ACC112 (cell line): Measurements from ENCODE around the gene JAML.

ENCODE experiments used
- H2AFZ ChIP-seq: fragments of 200-600 bp; sonication (generic); one replicate; pipeline ENCODE4 v1.6.0; 2017; ENCODE audit warnings: antibody characterized with exemption, low read length; ENCODE audit not compliant: unreplicated experiment
- H3K27ac ChIP-seq: fragments of 200-600 bp; sonication (generic); 2 replicates; pipeline ENCODE4 v1.5.1; 2014; ENCODE audit warnings: low read depth, mild to moderate bottlenecking, antibody characterized with exemption, low read length, moderate library complexity
- H3K27me3 ChIP-seq: fragments of 200-600 bp; sonication (generic); 2 replicates; pipeline ENCODE4 v1.6.1; 2014; ENCODE audit warnings: mild to moderate bottlenecking, antibody characterized with exemption, low read length, moderate library complexity, mixed read lengths; ENCODE audit not compliant: insufficient read depth
- H3K36me3 ChIP-seq: fragments of 200-600 bp; sonication (generic); 2 replicates; pipeline ENCODE4 v1.6.1; 2016; ENCODE audit warnings: mild to moderate bottlenecking, antibody characterized with exemption, low read length, moderate library complexity, mixed read lengths; ENCODE audit not compliant: insufficient read depth
- H3K4me1 ChIP-seq: fragments of 200-600 bp; sonication (generic); one replicate; pipeline ENCODE4 v1.6.1; 2016; ENCODE audit warnings: low read length, mixed read lengths; ENCODE audit not compliant: insufficient read depth, unreplicated experiment, control insufficient read depth
- H3K4me3 ChIP-seq: fragments of 200-600 bp; sonication (generic); 2 replicates; pipeline ENCODE4 v1.5.1; 2014; ENCODE audit warnings: mild to moderate bottlenecking, low read depth, low read length
- H3K79me2 ChIP-seq: fragments of 200-600 bp; sonication (generic); one replicate; pipeline ENCODE4 v1.6.0; 2016; ENCODE audit warnings: low read length; ENCODE audit not compliant: control insufficient read depth, unreplicated experiment, insufficient read depth

JAML gene

DNA sequence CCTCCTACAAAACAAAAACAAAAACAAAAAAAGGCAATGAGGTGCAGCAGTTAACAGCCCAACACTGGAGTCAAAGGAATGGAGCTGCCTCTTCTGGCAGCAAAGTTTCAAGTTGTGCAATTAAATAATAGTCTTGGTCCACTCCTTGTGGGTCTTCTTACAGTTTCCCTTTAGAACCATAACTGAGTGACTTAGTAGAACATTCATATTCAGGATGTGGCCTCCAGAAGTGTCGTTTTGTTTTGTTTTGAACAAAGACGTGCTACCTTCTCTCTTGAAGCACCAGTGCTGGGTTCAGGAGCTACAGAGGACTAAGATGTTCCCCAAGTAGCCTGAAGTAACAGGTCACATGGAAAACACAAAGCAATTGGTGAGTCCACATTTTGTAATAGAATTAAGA is 2.0 kb upstream of the JAML start:
- Histone ChIP-seq H3K27ac (no peak overlapping the region), H2AFZ (no peak overlapping the region), H3K4me3 (no peak overlapping the region), H3K4me1 (no peaks in the 10 kb centered on the region), H3K27me3 (peaks cover 40% of the 10 kb centered on the region), H3K36me3 (no peaks in the 10 kb centered on the region), H3K79me2 (no peaks in the 10 kb centered on the region)

DNA sequence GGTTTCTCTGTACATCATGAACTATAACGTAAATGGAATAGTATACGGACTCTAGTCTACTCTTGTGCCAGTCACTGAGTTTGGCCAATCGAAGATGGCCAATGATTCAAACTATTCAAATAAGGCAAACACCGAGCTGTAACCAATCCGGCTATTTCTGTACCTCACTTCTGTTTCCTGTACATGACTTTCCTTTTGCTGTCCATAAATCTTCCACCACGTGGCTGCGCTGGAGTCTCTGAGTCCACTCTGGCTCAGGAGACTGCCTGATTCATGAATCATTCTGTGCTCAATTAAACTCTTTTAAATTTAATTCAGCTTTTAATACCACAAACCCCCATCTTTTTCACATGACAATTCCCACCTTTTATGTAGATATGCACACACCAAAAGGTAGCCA is 1.5 kb upstream of the JAML start:
- H3K79me2 ChIP-seq: no peaks in the 10 kb centered on the region
- H3K27me3 ChIP-seq: peaks cover 42% of the 10 kb centered on the region
- H3K4me3 ChIP-seq: no peak overlapping the region
- no peaks in the 10 kb centered on the region for H3K4me1 ChIP-seq
- no peak overlapping the region for H2AFZ ChIP-seq
- no peak overlapping the region for H3K27ac ChIP-seq
- no peaks in the 10 kb centered on the region for H3K36me3 ChIP-seq

DNA sequence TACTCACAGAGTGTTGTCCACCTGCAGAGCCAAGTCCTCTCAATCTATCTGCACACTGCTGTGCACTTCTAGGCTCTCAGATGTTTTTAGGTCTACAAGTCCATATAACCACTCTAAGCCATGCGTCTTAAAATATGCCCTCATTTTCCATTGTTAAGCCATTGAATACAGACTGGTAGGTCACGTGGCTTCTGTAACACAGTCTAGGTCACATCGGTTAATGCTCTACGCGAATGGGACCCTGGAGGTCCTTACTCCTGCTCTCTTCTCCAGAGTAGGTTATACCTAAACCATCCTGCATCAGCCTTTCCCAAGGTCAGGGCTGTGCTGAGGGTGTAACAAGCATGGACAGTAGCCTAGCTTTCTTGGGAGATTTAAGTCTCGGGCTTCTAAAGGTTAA is 819 bp downstream of the JAML start:
- Histone ChIP-seq H3K27me3 (peaks cover 61% of the 10 kb centered on the region), H3K36me3 (no peaks in the 10 kb centered on the region), H3K79me2 (no peaks in the 10 kb centered on the region), H3K4me1 (no peaks in the 10 kb centered on the region), H3K4me3 (no peak overlapping the region), H3K27ac (no peak overlapping the region), H2AFZ (no peak overlapping the region)

DNA sequence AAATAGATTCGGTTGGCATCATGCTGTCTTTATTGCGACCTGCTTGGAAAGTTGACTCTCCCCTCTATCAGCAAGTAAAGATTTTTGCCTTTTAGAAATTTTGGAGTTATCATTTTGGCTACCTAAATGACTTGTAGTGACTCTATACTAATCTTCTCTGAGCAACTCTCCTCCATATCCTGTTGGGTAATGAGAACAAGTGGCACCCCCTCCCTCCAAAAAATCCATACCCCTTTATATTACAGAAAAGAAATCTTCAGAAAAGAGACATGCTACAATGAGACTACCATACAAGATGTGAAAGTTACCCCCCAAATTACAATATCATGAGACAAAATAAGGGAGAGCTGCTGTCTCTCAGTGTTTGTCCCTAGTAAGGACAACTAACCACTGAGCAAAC is 1.2 kb downstream of the JAML start:
- Histone ChIP-seq H3K27me3 (peaks cover 66% of the 10 kb centered on the region), H3K27ac (no peak overlapping the region), H2AFZ (no peak overlapping the region), H3K4me3 (no peak overlapping the region), H3K79me2 (no peaks in the 10 kb centered on the region), H3K4me1 (no peaks in the 10 kb centered on the region), H3K36me3 (no peaks in the 10 kb centered on the region)

DNA sequence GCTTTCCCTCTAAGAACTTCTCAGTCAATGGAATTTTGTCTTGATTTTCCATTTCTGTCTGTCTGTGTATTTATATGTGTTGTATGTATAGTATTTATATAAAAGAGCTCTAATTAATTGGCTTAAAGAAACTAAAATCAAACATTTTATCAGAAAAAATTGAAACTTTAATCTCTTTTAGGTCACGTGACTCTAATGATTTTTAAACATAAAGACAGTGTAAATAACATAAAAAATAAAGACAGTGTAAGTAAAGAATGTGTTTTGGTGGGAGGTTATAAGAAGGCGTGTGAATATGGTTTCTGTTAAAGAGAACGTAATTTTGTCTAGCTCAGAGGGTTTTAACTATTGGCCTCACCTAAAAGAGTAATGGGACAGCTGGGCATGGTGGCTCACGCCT is 2.4 kb downstream of the JAML start:
- H3K4me1 ChIP-seq: no peaks in the 10 kb centered on the region
- no peak overlapping the region for H3K27ac ChIP-seq
- no peak overlapping the region for H2AFZ ChIP-seq
- H3K36me3 ChIP-seq: no peaks in the 10 kb centered on the region
- H3K27me3 ChIP-seq: peaks cover 75% of the 10 kb centered on the region
- H3K79me2 ChIP-seq: no peaks in the 10 kb centered on the region
- H3K4me3 ChIP-seq: no peak overlapping the region

DNA sequence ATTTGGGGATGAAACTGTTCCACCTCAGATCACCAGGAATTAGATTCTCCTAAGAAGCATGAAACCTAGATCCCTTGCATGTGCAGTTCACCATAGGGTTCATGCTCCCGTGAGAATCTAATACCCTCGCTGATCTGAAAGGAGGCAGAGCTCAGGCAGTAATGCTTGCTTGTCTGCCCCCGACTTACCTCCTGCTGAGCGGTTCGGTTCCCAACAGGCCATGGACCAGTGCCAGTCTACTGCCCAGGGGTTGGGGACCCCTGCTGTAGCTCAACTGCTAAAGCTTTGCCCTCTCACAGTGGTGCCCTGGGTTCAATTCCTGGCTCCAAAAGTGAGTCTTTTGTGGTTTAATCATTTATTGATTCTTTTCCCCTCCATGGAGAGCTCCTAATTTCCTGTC is 3.4 kb downstream of the JAML start:
- no peaks in the 10 kb centered on the region for H3K79me2 ChIP-seq
- no peaks in the 10 kb centered on the region for H3K4me1 ChIP-seq
- no peaks in the 10 kb centered on the region for H3K36me3 ChIP-seq
- peaks cover 80% of the 10 kb centered on the region for H3K27me3 ChIP-seq
- no peak overlapping the region for H3K27ac ChIP-seq
- H3K4me3 ChIP-seq: no peak overlapping the region
- no peak overlapping the region for H2AFZ ChIP-seq

DNA sequence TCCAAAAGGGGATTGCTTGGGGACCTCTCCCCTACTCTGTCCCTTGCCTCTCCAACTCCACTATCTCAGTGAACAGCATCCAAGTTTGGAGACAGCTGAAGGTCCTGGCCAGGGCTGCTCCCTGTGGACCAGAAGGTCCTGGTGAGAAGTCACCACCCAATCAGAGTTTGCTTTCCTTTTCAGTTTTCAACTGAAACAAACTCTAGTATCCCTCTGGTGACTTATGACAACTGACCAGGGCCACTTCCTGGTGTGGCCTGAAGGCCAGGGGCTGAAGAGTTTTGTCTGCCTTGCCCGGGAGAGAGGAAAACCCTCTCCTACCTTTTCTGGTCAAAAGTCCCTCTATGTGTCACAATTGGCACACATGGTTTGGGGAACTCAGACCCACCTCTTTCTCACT is 5.1 kb downstream of the JAML start:
- Histone ChIP-seq H3K27me3 (peaks cover 89% of the 10 kb centered on the region), H3K4me3 (no peak overlapping the region), H3K36me3 (no peaks in the 10 kb centered on the region)

DNA sequence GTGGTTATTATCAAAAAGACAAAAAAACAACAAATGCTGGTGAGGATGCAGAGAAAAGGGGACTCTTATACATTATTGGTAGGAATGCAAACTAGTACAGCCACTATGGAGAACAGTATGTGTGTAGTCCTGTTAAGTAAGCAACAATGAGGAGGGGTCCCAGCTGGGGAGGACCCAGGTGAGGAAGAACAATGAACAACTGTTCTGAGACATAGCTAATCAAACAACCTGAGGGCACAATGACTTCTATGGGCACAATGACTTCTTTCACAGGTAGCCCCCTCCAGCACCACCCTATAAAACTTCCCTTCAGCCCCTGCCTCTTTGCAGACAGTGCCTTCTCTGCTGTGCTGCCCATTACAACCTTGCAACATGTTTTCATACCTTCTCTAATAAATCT is 5.6 kb downstream of the JAML start:
- H3K79me2 ChIP-seq: no peaks in the 10 kb centered on the region
- H3K27me3 ChIP-seq: peaks cover 89% of the 10 kb centered on the region
- H3K4me1 ChIP-seq: no peaks in the 10 kb centered on the region
- H3K4me3 ChIP-seq: no peak overlapping the region
- H3K36me3 ChIP-seq: no peaks in the 10 kb centered on the region
- H2AFZ ChIP-seq: no peak overlapping the region
- H3K27ac ChIP-seq: no peak overlapping the region

More for the DNA sequence above, 5.1 kb downstream of the JAML start:
- H3K79me2 ChIP-seq: no peaks in the 10 kb centered on the region
- no peak overlapping the region for H2AFZ ChIP-seq
- H3K4me1 ChIP-seq: no peaks in the 10 kb centered on the region
- no peak overlapping the region for H3K27ac ChIP-seq

DNA sequence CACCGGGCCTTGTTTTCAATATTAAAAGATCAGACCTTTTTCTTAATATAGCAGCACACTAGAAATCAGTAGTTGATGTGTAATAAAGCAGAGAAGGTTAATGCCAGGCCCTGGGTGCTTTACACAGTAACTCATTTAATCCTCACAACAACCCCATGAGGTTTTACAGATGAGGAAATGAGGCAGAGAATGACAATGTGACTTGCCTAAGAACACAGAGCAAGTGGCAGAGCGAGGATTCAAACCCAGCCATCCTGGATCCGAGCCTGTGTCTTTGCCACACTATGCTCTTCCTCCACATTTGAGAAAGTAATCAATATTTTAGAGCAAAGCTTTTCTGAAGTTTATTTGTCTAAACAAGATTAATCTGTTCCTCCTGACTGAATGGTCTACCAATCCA is 7.2 kb downstream of the JAML start:
- Histone ChIP-seq H3K36me3 (no peaks in the 10 kb centered on the region), H3K79me2 (no peaks in the 10 kb centered on the region), H2AFZ (no peak overlapping the region), H3K4me3 (no peak overlapping the region), H3K27me3 (peaks cover 92% of the 10 kb centered on the region), H3K27ac (no peak overlapping the region), H3K4me1 (no peaks in the 10 kb centered on the region)

DNA sequence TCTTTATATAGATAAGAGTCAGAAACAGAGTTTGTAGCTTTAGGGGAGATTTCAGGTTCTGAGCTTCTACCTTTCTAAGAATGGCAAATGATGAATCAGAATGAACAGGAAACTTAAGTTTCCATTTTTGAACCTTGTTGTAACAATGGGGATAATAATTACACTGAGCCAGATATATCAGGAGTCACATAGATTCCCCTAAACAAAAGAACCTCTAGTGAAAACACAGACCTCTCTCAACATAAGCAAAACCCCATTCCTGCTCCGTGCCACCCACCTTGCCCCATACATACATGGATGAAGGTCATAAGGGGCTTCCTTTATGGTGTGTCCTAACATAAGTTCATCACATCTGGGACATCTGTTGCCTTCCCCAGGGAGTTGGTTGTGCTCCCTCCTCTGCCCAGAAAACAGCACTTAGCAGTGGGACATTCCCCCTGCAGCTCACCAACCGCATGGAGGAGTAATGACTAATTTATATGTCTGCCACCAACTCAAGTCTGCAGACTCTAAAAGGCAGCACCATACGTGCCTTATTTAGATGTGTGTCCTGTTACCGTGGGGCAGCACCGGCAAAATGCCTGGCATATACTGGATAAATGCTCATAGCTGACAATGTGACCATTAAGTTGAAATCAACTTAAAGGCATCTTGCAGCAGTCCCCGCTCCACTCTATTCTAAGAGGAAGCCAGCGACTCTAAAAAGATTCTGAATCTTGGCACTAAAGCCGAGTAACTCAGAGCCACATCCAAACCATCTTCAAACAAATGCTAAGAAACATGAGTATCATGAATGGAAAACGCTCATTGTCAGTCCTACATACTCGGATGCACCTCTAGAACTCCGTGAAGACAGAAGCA is 8.0 kb downstream of the JAML start:
- H3K4me3 ChIP-seq: no peak overlapping the region
- no peaks in the 10 kb centered on the region for H3K79me2 ChIP-seq
- no peak overlapping the region for H2AFZ ChIP-seq
- peaks cover 96% of the 10 kb centered on the region for H3K27me3 ChIP-seq
- no peaks in the 10 kb centered on the region for H3K4me1 ChIP-seq
- no peaks in the 10 kb centered on the region for H3K36me3 ChIP-seq
- no peak overlapping the region for H3K27ac ChIP-seq

DNA sequence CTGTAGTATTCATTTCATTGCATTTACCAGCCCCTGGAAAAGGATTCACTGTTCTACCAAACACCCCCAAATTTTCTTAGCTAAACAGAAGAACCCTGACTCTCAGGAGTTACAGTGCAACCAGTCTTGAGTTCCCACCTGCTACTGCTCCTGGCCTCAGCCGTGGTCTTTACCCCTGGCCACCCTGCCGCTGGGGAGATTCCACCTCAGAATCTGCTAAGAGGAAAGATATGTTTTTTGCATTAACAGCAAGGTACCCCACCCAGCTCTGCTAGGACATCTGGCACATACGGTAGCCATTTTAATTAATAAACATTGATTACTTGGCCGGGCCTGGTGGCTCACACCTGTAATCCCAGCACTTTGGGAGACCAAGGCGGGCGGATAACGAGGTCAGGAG is 9.0 kb downstream of the JAML start:
- Histone ChIP-seq H3K36me3 (no peaks in the 10 kb centered on the region), H3K4me1 (no peaks in the 10 kb centered on the region), H3K79me2 (no peaks in the 10 kb centered on the region), H3K27me3 (peaks cover 91% of the 10 kb centered on the region), H2AFZ (no peak overlapping the region), H3K4me3 (no peak overlapping the region), H3K27ac (no peak overlapping the region)
